Camera-type eye (tissue), 1 donor: Measurements from ENCODE around the gene GEMIN7. TPM values are rescaled to one million over a fixed set of nuclear protein-coding genes. Genes with fewer than 3 reads are reported as not detected.

Experiments
- total RNA-seq: library from RNA; depleted of rRNA; stranded (reverse); fragments of >200 nt; gene quantifications from one replicate; pipeline ENCODE4 v1.2.3, GENCODE V29; 2014

Gene GEMIN7, protein sequence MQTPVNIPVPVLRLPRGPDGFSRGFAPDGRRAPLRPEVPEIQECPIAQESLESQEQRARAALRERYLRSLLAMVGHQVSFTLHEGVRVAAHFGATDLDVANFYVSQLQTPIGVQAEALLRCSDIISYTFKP
- total RNA-seq = 17.5 TPM

DNA sequence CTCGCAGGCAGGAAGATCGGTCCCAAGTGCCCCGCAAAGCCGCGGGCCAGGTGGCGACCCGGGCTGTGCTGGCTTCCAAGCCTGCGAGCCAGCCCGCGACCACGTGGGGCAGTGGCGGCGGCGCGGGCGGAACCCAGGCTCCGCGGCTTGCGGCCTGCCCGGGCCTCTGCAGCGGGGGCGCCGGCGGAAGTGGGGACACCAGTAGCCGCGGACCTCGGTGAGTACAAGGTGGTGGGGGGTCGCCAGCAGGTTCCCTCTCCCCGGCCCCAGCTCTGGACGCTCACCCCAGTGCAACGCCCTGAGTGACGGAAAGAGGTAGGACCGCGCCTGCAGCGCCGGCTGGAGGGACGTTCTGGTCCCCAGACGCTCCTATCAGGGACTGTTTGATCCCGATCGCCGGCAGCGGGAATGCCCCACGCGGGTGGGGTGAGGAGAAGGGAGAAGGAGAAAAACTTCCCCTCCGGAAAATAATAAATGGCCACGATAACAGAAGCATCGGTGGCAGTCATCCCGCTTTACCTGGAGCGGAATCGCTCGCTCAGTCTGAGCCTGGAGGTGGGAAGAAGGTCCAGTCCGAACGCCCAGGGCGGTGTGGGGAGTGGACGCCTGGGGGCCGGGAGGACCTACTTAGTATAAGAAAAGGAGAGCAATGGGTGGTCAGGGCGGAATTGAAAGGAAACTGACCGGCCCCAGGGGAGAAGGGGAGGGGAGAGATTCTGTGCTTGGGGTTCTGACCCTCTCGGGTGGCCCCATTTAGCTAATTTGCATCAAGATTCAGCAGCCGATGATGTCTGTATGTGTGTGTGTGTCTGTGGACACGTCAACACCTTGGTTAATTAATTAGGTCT, at the start of gene GEMIN7:
Gene GEMIN7, plus strand, starts transcription at position 198 of the 848 bp plus-strand sequence. CDS start 10,855 bp downstream, outside the sequence.

DNA sequence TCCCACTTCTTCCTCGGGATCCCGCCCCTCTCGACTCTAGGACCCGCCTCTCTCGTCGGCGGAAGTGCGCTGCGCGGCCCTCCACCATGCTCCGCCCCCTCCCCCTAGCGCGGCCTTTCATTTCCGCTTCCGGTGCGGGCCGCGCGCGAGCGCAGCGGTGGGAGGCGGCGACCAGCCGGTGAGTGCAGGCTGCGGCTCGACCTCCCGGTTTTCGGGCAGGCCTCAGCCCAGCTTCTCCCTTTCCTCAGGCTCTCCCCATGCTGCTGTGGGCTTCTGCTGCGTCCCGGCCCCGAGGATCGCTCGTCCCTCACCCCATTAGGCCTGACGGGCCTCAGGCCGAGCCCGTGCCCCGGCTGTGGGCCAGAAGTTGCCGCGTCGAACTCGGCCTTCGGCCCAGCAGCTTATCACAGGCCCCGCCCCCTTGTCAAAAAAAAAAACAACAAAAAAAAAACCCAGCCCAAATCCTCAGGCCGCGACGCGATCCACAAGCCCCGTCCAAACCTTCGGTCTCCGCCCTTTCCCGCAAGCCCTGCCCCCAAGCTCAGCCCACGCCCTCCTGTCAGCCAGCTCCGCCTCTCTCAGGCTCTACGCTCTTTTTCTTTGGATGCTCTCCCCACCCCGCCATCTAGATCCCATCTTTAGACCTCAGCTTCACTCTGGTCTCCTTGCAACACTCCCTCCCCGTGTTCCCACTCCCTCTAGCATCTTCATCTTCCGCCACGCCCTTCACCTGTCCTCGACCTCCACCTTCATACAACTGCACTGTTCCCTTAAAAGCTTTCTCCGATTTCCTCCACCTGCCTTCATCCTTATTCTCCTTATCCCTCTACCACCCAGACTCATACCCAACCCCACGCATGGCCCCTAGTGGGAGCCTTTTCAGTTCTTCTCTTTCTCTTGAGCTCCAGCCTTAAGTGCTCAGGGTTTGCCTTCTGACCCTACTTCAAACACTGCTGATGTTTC, 39.8 kb upstream of the GEMIN7 start, which contains the start of gene CLASRP:
Gene CLASRP, plus strand, starts transcription at position 115 of the 963 bp plus-strand sequence. CDS start 1,168 bp downstream, outside the sequence.

DNA sequence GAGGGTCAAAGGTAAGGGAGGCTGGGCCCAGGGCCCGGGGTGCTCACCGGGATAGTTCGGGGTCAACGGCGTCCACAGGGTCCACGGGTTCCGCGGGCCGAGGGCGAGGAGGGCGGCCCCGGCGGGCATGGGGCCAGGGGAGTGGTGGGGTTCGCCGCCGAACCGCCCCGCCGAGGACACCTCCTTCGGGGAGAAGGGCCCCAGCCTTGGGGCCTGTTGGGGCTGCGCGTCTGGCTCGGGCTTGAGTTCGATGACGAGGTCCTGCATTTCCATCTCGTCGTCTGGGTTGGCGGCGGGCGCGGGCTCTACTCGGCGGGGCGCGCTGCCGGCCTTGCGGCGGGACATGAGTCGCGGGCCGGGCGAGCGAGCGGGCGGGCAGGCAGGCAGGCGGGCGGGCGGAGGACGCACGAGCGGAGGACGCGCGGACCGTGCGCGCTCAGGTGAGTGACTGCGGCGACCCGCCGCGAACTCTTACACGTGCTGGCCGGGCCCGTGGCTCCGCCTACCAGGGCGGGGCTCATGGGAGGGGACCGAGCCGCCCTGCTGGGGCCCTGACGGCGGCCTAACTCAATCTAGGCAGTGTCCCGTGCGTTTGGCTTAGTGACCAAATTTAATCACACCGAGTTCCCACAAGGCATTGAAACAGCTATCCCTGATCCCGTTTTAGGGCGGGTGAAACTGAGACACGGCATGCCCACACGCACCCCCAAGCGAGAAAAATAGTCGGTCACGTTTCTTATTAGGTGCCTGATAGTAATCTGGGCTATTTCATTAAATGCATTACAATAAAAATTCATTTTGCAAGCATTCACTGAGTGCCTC, 2.8 kb upstream of the GEMIN7 start, which contains the start of gene ZNF296:
Gene ZNF296, minus strand, starts transcription at position 450 of the 822 bp plus-strand sequence. Its CDS starts 105 bp downstream, at position 345.

DNA sequence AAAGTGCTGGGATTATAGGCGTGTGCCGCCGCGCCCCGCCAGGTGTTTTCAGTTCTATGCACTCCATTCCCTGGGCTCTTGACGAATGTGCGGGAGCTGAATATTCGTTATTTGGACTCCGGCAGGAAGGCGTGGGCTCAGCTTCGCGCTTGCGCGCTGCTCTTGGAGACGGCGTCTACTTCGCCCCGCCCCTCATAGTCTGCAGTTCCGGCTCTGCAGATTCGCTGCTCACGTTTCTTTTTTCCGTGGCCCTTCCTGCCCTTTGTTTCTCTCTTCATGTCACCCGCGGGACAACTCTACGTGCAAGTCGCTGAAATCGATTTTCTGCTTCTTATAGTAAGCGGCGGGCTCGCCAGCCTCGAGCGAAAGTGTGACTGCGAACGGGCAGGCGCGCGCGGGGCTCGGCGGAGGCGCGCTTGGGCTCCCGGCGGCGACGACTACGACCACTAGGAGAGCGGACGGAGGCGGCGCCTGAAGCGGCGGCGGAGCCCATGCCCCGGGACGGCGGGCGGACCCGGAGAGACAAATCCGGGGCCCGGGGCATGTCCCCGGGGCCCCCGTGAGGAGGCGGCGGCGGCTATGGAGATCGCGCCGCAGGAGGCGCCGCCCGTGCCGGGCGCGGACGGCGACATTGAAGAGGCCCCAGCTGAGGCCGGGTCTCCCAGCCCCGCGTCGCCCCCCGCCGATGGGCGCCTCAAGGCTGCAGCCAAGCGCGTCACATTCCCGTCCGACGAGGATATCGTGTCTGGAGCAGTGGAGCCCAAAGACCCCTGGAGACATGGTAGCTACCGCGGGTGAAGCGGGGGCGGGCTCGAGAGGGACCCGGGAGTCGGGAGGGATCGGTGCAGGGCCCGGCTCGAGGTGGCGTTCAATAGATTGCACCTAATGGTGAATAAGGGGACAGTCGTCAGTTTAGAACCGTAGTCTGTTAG, 14.0 kb downstream of the GEMIN7 start, which contains the start of gene PPP1R37:
Gene PPP1R37, plus strand, starts transcription at position 433 of the 932 bp plus-strand sequence. Its CDS starts 147 bp downstream, at position 580.

Other genes starting within 250 kb of the GEMIN7 start
- 67.2 TPM for gene NECTIN2, start 233.0 kb upstream of the GEMIN7 start, total RNA-seq
- gene TOMM40, start 188.0 kb upstream of the GEMIN7 start, total RNA-seq = 29.9 TPM
- gene APOE, start 173.5 kb upstream of the GEMIN7 start, total RNA-seq = 168 TPM
- 7.1 TPM for gene APOC1, start 164.7 kb upstream of the GEMIN7 start, total RNA-seq
- gene APOC4, start 137.0 kb upstream of the GEMIN7 start, total RNA-seq = not detected
- not detected for gene APOC2, start 133.2 kb upstream of the GEMIN7 start, total RNA-seq
- 44.4 TPM for gene CLPTM1, start 123.9 kb upstream of the GEMIN7 start, total RNA-seq
- 3.6 TPM for gene RELB, start 77.8 kb upstream of the GEMIN7 start, total RNA-seq
- 79.8 TPM for gene CLASRP, start 40.2 kb upstream of the GEMIN7 start, total RNA-seq
- gene ZNF296, start 2.8 kb upstream of the GEMIN7 start, total RNA-seq = 0.71 TPM
- gene PPP1R37, start 13.9 kb downstream of the GEMIN7 start, total RNA-seq = 48.3 TPM
- gene NKPD1, start 81.7 kb downstream of the GEMIN7 start, total RNA-seq = 0.60 TPM
- gene TRAPPC6A, start 99.0 kb downstream of the GEMIN7 start, total RNA-seq = 13.2 TPM
- gene BLOC1S3, start 99.5 kb downstream of the GEMIN7 start, total RNA-seq = 7.8 TPM
- gene EXOC3L2, start 166.1 kb downstream of the GEMIN7 start, total RNA-seq = 3.5 TPM
- gene MARK4, start 172.0 kb downstream of the GEMIN7 start, total RNA-seq = 35.6 TPM
- 122 TPM for gene CKM, start 243.6 kb downstream of the GEMIN7 start, total RNA-seq